AG04450 (cell line): ENCODE results near the gene PRR18. TPM values are rescaled to one million over a fixed set of nuclear protein-coding genes. Genes with fewer than 3 reads are reported as not detected.

ENCODE experiments used
- CTCF ChIA-PET: fragments of 300-600, 350-600 bp; formaldehyde crosslinking; extraction: SDS; loops from one replicate; lab custom pipeline; 2022; ENCODE audit warnings: antibody characterized with exemption, inconsistent platforms; lab: Charles Lee
- POLR2A ChIA-PET: fragments of 350-600 bp; formaldehyde crosslinking; extraction: SDS; loops from one replicate; lab custom pipeline; 2021; ENCODE audit warnings: antibody characterized with exemption, inconsistent platforms; lab: Yijun Ruan, JAX
- DNase-seq: peaks from one replicate; pipeline ENCODE4 v3.0.0-alpha.2; 2011; ENCODE audit warnings: low read depth, low spot score
- H3K27ac ChIP-seq: one replicate; pipeline ENCODE4 v1.5.1; 2012; ENCODE audit warnings: low read depth, low read length, control low read depth
- H3K27me3 ChIP-seq: one replicate; pipeline ENCODE4 v1.6.0; 2012; ENCODE audit warnings: low read length; ENCODE audit not compliant: control insufficient read depth, insufficient read depth
- H3K4me3 ChIP-seq: 2 replicates; pipeline ENCODE4 v1.5.1; 2011; ENCODE audit warnings: mild to moderate bottlenecking, low read depth, low read length, control low read depth
- H3K9me3 ChIP-seq: 2 replicates; pipeline ENCODE4 v1.5.1; 2012; ENCODE audit warnings: low read length; ENCODE audit not compliant: control insufficient read depth, insufficient read depth
- CTCF ChIP-seq: IDR thresholded peaks from 2 replicates; pipeline ENCODE4 v1.5.1; 2011; ENCODE audit warnings: low read depth, low read length, control low read depth, inconsistent platforms
- polyA plus RNA-seq: library from polyadenylated mRNA; depleted of rRNA; stranded (reverse); fragments of >200 nt; gene quantifications from 2 replicates; pipeline ENCODE4 v1.2.3, GENCODE V29; 2011

PRR18 gene
- polyA plus RNA-seq, 1 experiment: not detected

GRCh38 chr6:166317261-166318212, 9.3 kb upstream of the PRR18 start:
- H3K27ac ChIP-seq: no peak overlapping the region
- no peaks in the 10 kb centered on the region for H3K27me3 ChIP-seq
- no peak for DNase-seq
- H3K9me3 ChIP-seq: no peaks in the 10 kb centered on the region
- ChIA-PET CTCF (no interaction called here), POLR2A (interaction anchor here (0.9 kb wide), 1 partner anchor 8 kb away, joined by 3 read pairs; no protein-coding TSS in a partner anchor)
- no peak overlapping the region for H3K4me3 ChIP-seq
- no peak for TF ChIP-seq CTCF

- ChIA-PET CTCF (no interaction called here), POLR2A (no interaction called here)
- DNase-seq: no peak
- H3K4me3 ChIP-seq: no peak overlapping the region
- peaks cover 2% of the 10 kb centered on the region for H3K27me3 ChIP-seq
- TF ChIP-seq CTCF: no peak
- no peak overlapping the region for H3K27ac ChIP-seq
- no peaks in the 10 kb centered on the region for H3K9me3 ChIP-seq
Measured at GRCh38 chr6:166315436-166315835, 7.2 kb upstream of the PRR18 start.

GRCh38 chr6:166314454-166314853, 6.3 kb upstream of the PRR18 start:
- H3K4me3 ChIP-seq: no peak overlapping the region
- DNase-seq: no peak
- ChIA-PET POLR2A (no interaction called here), CTCF (interaction anchor here (1.0 to 2.3 kb wide), 6 partner anchors 8 to 157 kb away, joined by 3 to 58 read pairs (median 16); no protein-coding TSS in a partner anchor)
- no peak overlapping the region for H3K27ac ChIP-seq
- no peak for TF ChIP-seq CTCF
- H3K9me3 ChIP-seq: no peaks in the 10 kb centered on the region
- peaks cover 9% of the 10 kb centered on the region for H3K27me3 ChIP-seq

GRCh38 chr6:166313255-166314070, 5.3 kb upstream of the PRR18 start:
- ChIA-PET CTCF (interaction anchor here (0.5 to 2.3 kb wide), 33 partner anchors 9 to 620 kb away, joined by 3 to 58 read pairs (median 3); partner anchors contain the start of gene SFT2D1), POLR2A (no interaction called here)
- no peak for DNase-seq
- H3K27ac ChIP-seq: no peak overlapping the region
- H3K4me3 ChIP-seq: no peak overlapping the region
- TF ChIP-seq CTCF: peak; percentile 78
- H3K27me3 ChIP-seq: peaks cover 17% of the 10 kb centered on the region
- no peaks in the 10 kb centered on the region for H3K9me3 ChIP-seq
